ENCODE measurements around the gene RPTOR. TPM values are rescaled to one million over a fixed set of nuclear protein-coding genes. Genes with fewer than 3 reads are reported as not detected.

The RPTOR gene
- total RNA-seq, 4 donors from 2014 or later: 47.6 to 56.9 (median 55.4) TPM

GRCh38 chr17:80746262-80746935, 201.8 kb downstream of the RPTOR start:
- in situ Hi-C loops (cut with MboI; ENCODE audit: low sequenced_read_pairs in 4 of 4): no loop called here
- Histone ChIP-seq H3K4me1 (peaks cover 37 to 38% of the 10 kb centered on the region in 2 donors), H3K9me3 (no peaks in the 10 kb centered on the region), H3K4me3 (no peak overlapping the region), H3K36me3 (no peaks in the 10 kb centered on the region), H3K27ac (peak overlapping the region; percentile 84 to 95 (median 89)), H3K27me3 (no peaks in the 10 kb centered on the region)
- no peak for TF ChIP-seq POLR2A (IDR thresholded peaks at IDR 0.05)
- TF ChIP-seq, protein P1, sequence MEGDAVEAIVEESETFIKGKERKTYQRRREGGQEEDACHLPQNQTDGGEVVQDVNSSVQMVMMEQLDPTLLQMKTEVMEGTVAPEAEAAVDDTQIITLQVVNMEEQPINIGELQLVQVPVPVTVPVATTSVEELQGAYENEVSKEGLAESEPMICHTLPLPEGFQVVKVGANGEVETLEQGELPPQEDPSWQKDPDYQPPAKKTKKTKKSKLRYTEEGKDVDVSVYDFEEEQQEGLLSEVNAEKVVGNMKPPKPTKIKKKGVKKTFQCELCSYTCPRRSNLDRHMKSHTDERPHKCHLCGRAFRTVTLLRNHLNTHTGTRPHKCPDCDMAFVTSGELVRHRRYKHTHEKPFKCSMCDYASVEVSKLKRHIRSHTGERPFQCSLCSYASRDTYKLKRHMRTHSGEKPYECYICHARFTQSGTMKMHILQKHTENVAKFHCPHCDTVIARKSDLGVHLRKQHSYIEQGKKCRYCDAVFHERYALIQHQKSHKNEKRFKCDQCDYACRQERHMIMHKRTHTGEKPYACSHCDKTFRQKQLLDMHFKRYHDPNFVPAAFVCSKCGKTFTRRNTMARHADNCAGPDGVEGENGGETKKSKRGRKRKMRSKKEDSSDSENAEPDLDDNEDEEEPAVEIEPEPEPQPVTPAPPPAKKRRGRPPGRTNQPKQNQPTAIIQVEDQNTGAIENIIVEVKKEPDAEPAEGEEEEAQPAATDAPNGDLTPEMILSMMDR (IDR thresholded peaks at IDR 0.05 in 4 of 5, conservative IDR thresholded peaks at IDR 0.05 in 1 of 5): no peak
- intact Hi-C loops (cut with DNase I; ENCODE audit: low total_unique reads): no loop called here
- ATAC-seq: peak in 1 of 2 donors; percentile 14
- peak; percentile 56 to 60 for DNase-seq

DNA sequence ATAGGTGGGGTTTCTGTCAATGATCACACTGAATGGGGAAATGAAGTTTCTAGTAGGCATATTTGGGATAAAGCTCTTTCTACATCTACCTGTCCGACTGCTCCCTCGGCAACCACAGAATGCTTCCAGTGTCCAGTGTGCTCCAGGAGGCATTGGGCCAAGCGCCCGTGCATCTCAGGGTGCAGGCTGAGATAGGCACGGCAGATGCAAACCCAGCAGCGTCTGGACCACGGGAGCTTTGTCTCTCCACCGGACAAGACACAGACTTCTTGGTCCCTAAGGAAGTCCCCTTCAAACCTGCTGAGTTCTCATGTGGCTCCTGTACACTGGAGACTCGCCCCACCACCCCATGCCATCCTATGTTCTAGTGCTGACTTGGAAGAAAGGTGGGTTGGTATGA, 202.8 kb downstream of the RPTOR start:
- H3K27me3 ChIP-seq: no peaks in the 10 kb centered on the region
- intact Hi-C loops (cut with DNase I; ENCODE audit: low total_unique reads): no loop called here
- TF ChIP-seq, protein P1 (IDR thresholded peaks at IDR 0.05 in 4 of 5, conservative IDR thresholded peaks at IDR 0.05 in 1 of 5): no peak
- no peak for TF ChIP-seq POLR2A (IDR thresholded peaks at IDR 0.05)
- peak overlapping the region; percentile 84 to 95 (median 89) for H3K27ac ChIP-seq
- in situ Hi-C loops (cut with MboI; ENCODE audit: low sequenced_read_pairs in 4 of 4): no loop called here
- H3K4me1 ChIP-seq: peaks cover 42 to 44% of the 10 kb centered on the region in 2 donors
- DNase-seq (no peak), ATAC-seq (no peak)
- no peaks in the 10 kb centered on the region for H3K36me3 ChIP-seq
- no peak overlapping the region for H3K4me3 ChIP-seq
- H3K9me3 ChIP-seq: no peaks in the 10 kb centered on the region

- intact Hi-C loops (cut with DNase I; ENCODE audit: low total_unique reads) (loop anchor here (2.0 kb wide), 2 partner anchors 77 to 107 kb away; no protein-coding TSS in a partner anchor), in situ Hi-C loops (cut with MboI; ENCODE audit: low sequenced_read_pairs in 4 of 4) (no loop called here)
- Histone ChIP-seq H3K4me3 (no peak overlapping the region), H3K4me1 (peaks cover 35 to 45% of the 10 kb centered on the region in 2 donors), H3K27me3 (no peaks in the 10 kb centered on the region), H3K27ac (peak overlapping the region; percentile 93 to 96 (median 96)), H3K36me3 (peaks cover 0 to 7% of the 10 kb centered on the region in 2 donors), H3K9me3 (no peaks in the 10 kb centered on the region)
- ATAC-seq (no peak), DNase-seq (no peak)
- no peak for TF ChIP-seq POLR2A (IDR thresholded peaks at IDR 0.05)
- TF ChIP-seq, protein P1 (IDR thresholded peaks at IDR 0.05 in 4 of 5, conservative IDR thresholded peaks at IDR 0.05 in 1 of 5): no peak
Measured at GRCh38 chr17:80749611-80750010, 205.0 kb downstream of the RPTOR start.

DNA sequence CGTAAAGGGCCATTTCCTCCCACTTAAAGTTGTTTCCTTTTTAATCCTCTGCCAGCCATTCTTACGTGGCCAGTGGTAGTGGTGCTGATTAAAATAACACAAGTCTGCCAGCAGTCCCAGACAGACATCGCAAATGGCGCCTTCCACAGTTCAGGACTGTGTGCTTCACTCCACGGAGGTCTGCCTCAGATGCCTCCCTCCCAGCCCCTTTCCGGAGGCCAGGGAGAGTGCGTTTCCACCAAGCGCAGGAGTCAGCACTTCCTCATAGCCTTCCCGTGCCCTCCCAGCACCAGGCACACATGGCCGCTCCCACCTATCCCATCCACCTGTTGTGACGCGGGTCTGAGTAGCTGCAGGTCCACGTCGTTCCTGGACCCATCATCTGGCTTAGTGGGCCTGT, 205.6 kb downstream of the RPTOR start:
- DNase-seq (peak in 1 of 2 donors; percentile 61), ATAC-seq (peak; percentile 2 to 11)
- H3K9me3 ChIP-seq: no peaks in the 10 kb centered on the region
- no peak for TF ChIP-seq POLR2A (IDR thresholded peaks at IDR 0.05)
- TF ChIP-seq, protein P1 (IDR thresholded peaks at IDR 0.05 in 4 of 5, conservative IDR thresholded peaks at IDR 0.05 in 1 of 5): no peak
- in situ Hi-C loops (cut with MboI; ENCODE audit: low sequenced_read_pairs in 4 of 4) (no loop called here), intact Hi-C loops (cut with DNase I; ENCODE audit: low total_unique reads) (loop anchor here (2.0 kb wide), 2 partner anchors 77 to 107 kb away; no protein-coding TSS in a partner anchor)
- peaks cover 32 to 39% of the 10 kb centered on the region in 2 donors for H3K4me1 ChIP-seq
- H3K27me3 ChIP-seq: no peaks in the 10 kb centered on the region
- H3K36me3 ChIP-seq: peaks cover 0 to 13% of the 10 kb centered on the region in 2 donors
- H3K4me3 ChIP-seq: peak overlapping the region in 1 of 4 donors; percentile 1
- H3K27ac ChIP-seq: peak overlapping the region; percentile 93 to 96 (median 96)

Measured in gastrocnemius medialis (tissue), 4 donors.